ENCODE data around the gene TMEM60.
"Not testable (repeated sequence)": the region's sequence is repeated elsewhere in the genome, so short reads cannot be mapped to it uniquely, and the experiment has no call there.

TMEM60 gene

DNA sequence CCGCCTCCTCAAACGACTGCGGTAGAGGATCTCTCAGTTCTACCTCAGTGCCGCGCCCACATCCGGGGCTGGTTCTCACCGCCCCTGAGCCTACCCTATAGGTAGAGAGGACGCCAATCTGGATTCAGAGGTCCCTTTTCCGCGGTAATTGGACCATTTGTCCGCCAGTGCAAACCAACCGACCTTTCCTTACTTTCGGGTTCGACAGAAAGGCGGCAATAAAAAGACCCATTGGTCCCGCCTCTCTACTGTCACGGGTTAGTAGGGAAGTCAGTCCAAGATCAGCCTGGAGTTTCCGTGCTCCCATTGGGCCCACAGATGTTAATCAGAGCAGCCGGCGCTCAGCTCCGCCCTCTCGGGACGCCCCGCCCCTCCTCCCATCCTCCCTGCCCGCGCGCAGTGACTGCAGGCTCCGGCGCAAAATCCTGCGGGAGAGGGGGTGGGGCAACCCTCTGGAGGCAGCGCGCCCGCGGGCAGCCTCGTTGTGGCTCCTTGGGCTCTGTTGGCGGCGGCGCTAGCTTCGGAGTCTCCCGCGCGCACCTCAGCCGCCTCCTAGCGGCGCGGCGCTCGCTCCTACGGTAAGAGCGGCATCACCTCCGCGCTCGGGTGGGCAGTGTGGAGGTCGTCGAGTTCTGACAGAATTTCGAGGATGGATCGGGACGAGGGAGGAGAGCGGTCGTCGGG is at the start of gene TMEM60, which contains the start of gene PHTF2:
TMEM60 (minus strand) TSS at position 41 of the 684 bp plus-strand sequence. CDS start 4,061 bp downstream, outside the sequence.
PHTF2 (plus strand) TSS at position 380 of the 684 bp plus-strand sequence.
- peak; percentile 91 for DNase-seq

DNA sequence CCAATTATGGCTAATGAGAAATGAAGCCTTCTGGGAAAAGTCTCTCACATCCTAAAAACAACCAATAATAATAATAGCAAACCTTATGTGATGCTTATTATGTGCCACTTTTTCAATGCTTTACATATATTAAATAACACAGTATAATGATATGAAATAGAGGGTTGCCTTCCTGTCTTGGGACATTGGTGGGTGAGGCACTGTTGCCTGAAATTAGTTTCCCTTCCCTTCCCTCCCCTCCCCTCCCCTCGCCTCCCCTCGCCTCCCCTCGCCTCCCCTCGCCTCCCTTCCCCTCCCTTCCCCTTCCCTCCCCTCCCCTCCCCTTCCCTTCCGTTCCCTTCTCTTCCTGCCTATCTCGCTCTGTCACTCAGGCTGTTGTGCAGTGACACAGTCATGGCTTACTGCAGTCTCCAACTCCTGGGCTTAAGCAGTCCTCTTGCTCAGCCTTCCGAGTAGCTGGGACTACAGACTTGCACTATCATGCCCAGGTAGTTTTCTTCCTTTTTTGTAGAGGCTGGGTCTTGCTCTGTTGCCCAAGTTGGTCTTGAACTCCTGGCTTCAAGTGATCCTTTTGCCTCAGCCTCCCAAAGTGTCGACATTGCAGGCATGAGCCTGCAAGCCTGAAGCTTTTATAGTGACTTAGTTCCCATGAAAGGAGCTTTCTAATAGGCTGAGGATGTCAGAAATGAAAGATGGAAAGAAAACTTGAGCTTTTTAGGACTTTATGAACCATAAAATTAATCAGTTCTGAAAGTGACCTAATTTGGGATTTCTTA is 48.3 kb upstream of the TMEM60 start:
- DNase-seq: no peak

DNA sequence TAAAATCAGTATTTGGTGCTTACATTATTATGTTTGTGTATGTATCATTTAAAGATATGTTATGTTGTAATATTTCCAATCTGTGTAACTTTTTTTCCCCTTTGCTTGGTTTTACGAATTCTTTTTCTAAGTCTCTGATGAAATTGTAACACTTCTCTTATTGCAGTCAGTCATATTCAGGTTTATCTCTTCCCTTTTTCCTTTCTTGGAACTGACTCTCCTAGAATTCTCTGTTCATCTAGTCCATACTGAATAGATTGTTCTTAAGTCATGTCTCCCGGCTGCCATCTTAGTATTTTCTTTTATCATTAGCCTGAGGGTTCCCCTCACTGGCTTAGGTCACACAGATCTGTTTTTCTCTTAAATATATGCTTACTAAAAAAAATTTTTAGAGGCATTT is 45.0 kb upstream of the TMEM60 start:
- no peak for DNase-seq

- no peak for DNase-seq
Measured at GRCh38 chr7:77839919-77840318, 41.7 kb upstream of the TMEM60 start.

GRCh38 chr7:77838929-77839491 is 40.8 kb upstream of the TMEM60 start:
- DNase-seq: no peak

GRCh38 chr7:77837966-77838365 is 39.7 kb upstream of the TMEM60 start:
- DNase-seq: no peak

DNA sequence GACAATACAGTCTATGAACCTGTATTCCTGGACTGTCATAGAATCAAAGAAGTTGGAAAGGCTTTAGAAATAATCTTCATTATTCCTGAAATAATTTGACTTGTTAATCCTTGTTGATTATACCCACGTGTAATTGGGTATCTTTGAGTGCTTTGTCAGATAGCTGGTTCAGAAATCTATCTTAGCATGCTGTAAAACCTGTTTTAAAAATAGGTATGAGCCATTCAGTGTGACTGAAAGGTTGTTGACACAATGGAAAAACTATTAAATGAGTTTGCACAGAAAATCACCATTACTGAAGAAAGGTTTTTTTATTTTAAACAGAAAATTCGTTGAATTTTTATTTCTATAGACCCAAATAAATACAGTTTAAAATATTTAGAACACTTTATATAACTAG is 39.0 kb upstream of the TMEM60 start:
- no peak for DNase-seq

DNA sequence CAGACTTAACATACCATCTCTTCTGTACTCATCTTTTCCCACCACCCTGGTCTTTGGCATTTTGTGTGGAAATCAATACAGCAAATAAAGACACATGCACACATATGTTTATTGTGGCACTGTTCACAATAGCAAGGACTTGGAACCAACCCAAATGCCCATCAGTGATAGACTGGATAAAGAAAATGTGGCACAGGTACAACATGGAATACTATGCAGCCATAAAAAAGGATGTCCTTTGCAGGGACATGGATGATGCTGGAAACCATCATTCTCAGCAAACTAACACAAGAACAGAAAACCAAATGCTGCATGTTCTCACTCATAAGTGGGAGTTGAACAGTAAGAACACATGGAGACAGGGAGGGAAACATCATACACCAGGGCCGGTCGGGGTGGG is 38.2 kb upstream of the TMEM60 start:
- DNase-seq: not testable (repeated sequence)

GRCh38 chr7:77833136-77833535 is 34.9 kb upstream of the TMEM60 start:
- DNase-seq: no peak

DNA sequence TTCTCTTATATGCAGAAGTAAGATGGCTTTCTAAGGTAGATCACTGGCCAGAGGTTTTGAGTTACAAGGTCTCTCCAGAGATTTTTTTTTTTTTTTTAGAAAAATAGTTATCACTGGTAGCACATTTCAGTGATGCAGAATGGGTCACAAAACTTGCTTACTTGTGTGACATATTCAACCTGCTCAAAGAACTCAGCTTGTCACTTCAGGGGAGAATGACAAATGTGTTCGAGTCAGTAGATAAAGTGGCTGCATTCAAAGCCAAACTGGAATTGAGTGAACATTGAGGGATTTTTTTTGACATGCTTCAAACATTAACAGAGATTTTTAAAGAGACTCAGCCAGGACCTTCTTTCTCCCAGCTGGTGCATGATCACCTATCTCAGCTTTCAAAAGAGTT is 33.7 kb upstream of the TMEM60 start:
- DNase-seq: no peak

DNA sequence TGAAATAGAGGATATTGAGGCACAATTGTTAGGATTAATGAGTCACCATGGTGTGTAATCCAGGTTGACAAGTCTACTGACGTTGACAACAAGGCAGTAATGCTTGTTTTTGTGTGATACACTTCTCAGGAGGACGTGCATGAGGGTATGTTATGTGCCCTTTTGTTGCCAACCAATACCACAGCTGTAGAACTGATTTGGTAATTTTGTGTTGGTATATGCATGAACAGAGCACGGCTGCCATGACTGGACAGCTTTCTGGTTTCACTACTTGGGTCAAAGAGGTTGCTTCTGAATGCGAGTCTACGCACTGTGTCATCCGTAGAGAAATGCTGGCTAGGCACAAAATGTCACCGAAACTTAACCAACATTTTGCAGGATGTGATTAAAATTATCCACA is 33.2 kb upstream of the TMEM60 start:
- peak; percentile 20 for DNase-seq

DNA sequence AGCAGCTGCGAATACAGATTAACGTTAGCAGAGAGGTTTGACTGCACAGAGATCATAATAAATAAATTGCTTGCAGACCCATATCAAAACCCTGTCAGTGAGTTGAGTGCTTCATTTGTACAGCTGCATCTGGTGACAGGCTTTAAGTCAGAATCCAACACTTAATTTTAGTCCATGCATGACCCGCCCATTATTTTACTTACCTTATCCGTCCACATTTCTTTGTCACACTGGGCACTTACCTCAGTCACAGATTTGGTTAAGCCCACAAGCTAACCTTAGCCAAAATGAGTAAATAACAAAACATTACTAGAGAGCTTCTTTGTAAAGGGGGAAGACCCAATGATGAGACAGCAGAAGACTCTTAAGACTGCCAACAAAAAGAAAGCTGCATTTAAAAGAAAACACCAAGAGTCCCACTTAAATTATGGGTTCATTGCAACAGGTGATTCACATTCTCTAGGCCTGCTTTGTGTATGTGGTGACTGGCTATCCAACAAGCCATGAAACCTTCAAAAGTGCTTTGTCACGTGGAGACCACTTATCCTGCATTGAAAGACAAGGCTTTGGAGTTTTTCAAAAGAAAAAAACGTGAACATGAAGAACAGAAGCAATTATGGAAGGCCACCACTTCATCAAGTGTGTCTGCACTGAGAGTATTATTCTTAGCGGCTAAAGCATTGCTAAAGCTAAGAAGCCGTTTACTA is 32.6 kb upstream of the TMEM60 start:
- no peak for DNase-seq

- no peak for DNase-seq
Measured at GRCh38 chr7:77827999-77828398, 29.8 kb upstream of the TMEM60 start.

GRCh38 chr7:77826300-77826699 is 28.1 kb upstream of the TMEM60 start:
- no peak for DNase-seq

DNA sequence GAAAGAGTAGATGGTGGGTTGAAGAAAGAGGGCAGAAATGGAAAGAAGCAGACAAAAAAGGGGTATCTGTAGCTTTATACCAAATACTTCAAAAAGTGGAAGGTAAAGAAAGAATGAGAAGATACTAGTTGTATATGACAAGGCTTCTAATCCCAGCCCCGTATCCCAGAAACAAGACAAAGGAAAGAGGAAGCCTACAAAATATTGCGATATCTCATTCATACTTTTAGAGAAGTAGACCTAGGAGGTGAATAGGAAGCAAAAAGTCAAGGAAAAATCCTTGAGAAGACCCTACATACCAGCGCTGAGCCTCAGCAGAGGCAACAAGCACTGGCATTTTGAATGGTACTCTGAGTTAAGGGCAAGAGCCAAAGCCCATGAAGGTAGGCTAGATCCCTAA is 26.9 kb upstream of the TMEM60 start:
- no peak for DNase-seq

GRCh38 chr7:77824636-77825035 is 26.4 kb upstream of the TMEM60 start:
- no peak for DNase-seq

- DNase-seq: no peak
Measured at GRCh38 chr7:77823787-77824186, 25.6 kb upstream of the TMEM60 start.

GRCh38 chr7:77822269-77822668 is 24.0 kb upstream of the TMEM60 start:
- no peak for DNase-seq

- no peak for DNase-seq
Measured at GRCh38 chr7:77820967-77821366, 22.7 kb upstream of the TMEM60 start.

DNA sequence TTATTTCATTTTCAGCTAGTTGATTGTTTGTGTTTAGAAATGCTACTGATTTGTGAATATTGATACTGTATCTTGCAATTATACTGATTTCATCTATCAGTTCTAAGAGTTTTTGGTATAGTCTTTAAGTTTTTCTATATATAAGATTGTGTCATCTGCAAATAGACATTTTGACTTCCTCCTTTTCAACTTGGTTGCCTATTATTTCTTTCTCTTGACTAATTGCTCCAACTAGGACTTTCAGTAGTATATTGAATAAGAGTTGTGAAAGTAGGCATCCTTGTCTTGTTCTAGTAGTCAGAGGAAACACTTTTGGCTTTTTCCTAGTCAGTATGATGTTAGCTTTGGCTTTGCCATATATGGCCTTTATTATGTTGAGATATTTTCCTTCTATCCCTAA is 20.8 kb upstream of the TMEM60 start:
- no peak for DNase-seq

DNA sequence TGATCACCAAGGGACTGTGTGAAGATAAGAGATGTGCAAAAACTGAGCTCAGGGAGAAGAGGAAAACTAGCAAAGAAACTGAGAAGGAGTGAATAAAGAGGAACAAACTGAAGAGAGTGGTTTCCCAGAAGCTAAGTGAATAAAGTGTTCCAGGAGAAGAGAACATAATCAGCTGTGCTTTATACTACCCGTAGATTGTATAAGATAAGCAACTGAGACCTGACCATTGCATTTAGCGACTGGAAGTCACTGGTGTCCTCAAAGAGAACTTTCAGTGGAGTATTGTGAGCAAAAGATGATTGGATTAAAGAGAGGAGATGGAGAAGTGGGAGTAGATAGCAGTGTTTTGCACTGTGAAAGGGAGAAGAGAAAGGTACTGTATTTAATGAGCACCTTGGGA is 14.9 kb upstream of the TMEM60 start:
- no peak for DNase-seq

GRCh38 chr7:77812290-77812685 is 14.1 kb upstream of the TMEM60 start:
- no peak for DNase-seq

DNA sequence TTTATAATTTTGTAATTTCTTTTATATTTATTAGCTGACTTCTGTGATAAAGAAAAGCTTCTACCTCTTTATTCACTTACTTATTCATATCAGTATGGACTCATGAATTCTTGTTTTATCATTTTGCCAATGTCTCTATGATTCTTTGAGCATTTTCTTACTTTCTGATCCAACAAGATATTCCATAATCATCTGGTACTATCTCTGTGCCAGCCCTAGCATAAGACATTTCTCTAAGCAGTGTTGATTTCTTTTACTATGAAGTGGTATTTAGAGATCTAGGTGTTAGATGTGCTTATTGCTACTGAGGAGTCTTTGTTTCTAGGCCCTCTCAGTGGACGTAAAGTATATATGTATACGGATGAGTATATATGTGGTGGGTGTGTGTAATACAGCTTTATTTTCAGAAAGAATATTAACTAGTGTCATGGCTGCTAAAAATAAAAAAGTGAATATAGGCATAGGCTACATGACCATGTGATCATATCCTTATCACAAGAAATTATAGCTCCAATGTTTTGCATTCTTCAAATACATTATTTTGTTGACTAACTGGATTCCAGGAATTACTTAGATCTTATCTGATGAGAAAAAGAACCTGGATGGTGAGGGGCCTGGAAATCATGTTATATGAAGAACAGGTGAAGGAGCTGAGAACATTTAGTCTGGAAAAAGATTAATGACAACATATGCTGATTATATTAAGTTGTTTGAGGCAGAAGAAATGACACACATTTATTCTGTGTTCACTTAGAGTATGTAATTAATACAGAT is 13.5 kb upstream of the TMEM60 start:
- DNase-seq: no peak

Data from stimulated activated CD4-positive, alpha-beta T cell treated with anti-CD3 and anti-CD28 coated beads, Interleukin-4, amount 100 ng/mL, for 1 hour (primary cell).